Fibroblast of lung (primary cell): ENCODE measurements around the gene GRM8. TPM values are rescaled to one million over a fixed set of nuclear protein-coding genes. Genes with fewer than 3 reads are reported as not detected.

Experiments used
- DNase-seq, 2 donors: peaks; one replicate each; pipeline versions ENCODE4 v3.0.0 to v3.0.0-alpha.2; 2010; ENCODE audit warnings: low read depth in 2 of 2
- H2AFZ ChIP-seq: 2 replicates; pipeline ENCODE4 v1.5.1; 2012; ENCODE audit warnings: low read length, control low read depth, inconsistent platforms
- H3K27ac ChIP-seq: 2 replicates; pipeline ENCODE4 v1.5.1; 2011; ENCODE audit warnings: low read length, control low read depth; ENCODE audit not compliant: insufficient read depth
- H3K27me3 ChIP-seq: 2 replicates; pipeline ENCODE4 v1.5.1; 2011; ENCODE audit warnings: mild to moderate bottlenecking, low read length; ENCODE audit not compliant: control insufficient read depth, insufficient read depth
- H3K36me3 ChIP-seq: 2 replicates; pipeline ENCODE4 v1.5.1; 2011; ENCODE audit warnings: low read length; ENCODE audit not compliant: control insufficient read depth, insufficient read depth
- H3K4me1 ChIP-seq: 2 replicates; pipeline ENCODE4 v1.5.1; 2011; ENCODE audit warnings: low read length; ENCODE audit not compliant: control insufficient read depth, insufficient read depth; ENCODE audit errors: extremely low read depth
- H3K4me2 ChIP-seq: 2 replicates; pipeline ENCODE4 v1.5.1; 2011; ENCODE audit warnings: low read length, control low read depth; ENCODE audit not compliant: insufficient read depth; ENCODE audit errors: extremely low read depth
- H3K4me3 ChIP-seq, 4 experiments: fragments of 200-600 bp in 1 of 4; sonication (generic) in 1 of 4; replicated peaks in 1 of 4; 2 replicates each; pipeline ENCODE4 v1.5.1; 2011 to 2016; ENCODE audit warnings: low read length in 4 of 4, low read depth in 3 of 4, mild to moderate bottlenecking in 3 of 4, control low read depth in 2 of 4, inconsistent platforms in 1 of 4, mixed read lengths in 1 of 4; ENCODE audit not compliant: insufficient read depth in 1 of 4; ENCODE audit errors: control extremely low read depth in 1 of 4
- H3K79me2 ChIP-seq: 2 replicates; pipeline ENCODE4 v1.5.1; 2012; ENCODE audit warnings: mild to moderate bottlenecking, low read length, inconsistent platforms; ENCODE audit not compliant: control insufficient read depth, insufficient read depth
- H3K9ac ChIP-seq: 2 replicates; pipeline ENCODE4 v1.5.1; 2011; ENCODE audit warnings: mild to moderate bottlenecking, low read length, control low read depth; ENCODE audit not compliant: insufficient read depth
- H3K9me3 ChIP-seq: 2 replicates; pipeline ENCODE4 v1.5.1; 2012; ENCODE audit warnings: low read depth, low read length; ENCODE audit not compliant: control insufficient read depth, insufficient read depth
- H4K20me1 ChIP-seq: 2 replicates; pipeline ENCODE4 v1.5.1; 2011; ENCODE audit warnings: low read length; ENCODE audit not compliant: control insufficient read depth, insufficient read depth; ENCODE audit errors: extremely low read depth
- EZH2 ChIP-seq: IDR thresholded peaks from 2 replicates; pipeline ENCODE4 v1.5.1; 2012; ENCODE audit warnings: low read length, control low read depth, mild to moderate bottlenecking; ENCODE audit errors: missing control alignments
- polyA plus RNA-seq, 2 donors: library from polyadenylated mRNA; depleted of rRNA in 1 of 2; stranded (reverse) in 1 of 2; unstranded in 1 of 2; fragments of >200 nt; gene quantifications; 2 replicates each; pipeline ENCODE4 v1.2.1, GENCODE V29; 2011 to 2012; ENCODE audit warnings: missing spikeins in 1 of 2
- total RNA-seq: library from RNA; depleted of rRNA; stranded (reverse); fragments of >200 nt; gene quantifications from 2 replicates; pipeline ENCODE4 v1.2.1, GENCODE V29; 2014
- TF ChIP-seq, protein P1 (sequence below), 2 donors: IDR thresholded peaks in 1 of 2; conservative IDR thresholded peaks in 1 of 2; 1 replicate in 1 of 2; 2 replicates in 1 of 2; pipeline ENCODE4 v1.5.1; 2011 to 2012; ENCODE audit warnings: low read length in 2 of 2, control low read depth in 1 of 2, inconsistent platforms in 1 of 2, low read depth in 1 of 2, mild to moderate bottlenecking in 1 of 2

Gene GRM8
- total and polyA plus RNA-seq, 2 donors (not counting 1 experiment from before 2014, with no cell fraction given), result not detected

DNA sequence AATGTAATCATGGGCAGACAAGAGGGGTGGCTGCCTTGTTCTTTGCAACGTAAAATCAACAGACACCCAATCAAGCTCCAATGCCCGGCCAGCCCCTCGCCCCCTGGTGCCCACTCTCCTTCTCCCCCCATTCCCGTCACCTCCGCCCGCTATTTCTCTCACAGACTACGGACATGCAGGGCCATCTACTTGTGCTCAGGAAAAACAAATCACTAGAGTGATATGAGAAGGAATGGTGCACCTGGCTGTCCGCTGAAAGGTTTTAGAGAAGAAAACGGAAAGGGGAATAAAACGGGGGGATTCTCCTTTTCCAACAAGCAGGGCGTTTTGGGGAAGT, 396 bp downstream of the GRM8 start:
- H3K27me3 ChIP-seq, result peaks cover 27% of the 10 kb centered on the region
- no peaks in the 10 kb centered on the region for H4K20me1 ChIP-seq

DNA sequence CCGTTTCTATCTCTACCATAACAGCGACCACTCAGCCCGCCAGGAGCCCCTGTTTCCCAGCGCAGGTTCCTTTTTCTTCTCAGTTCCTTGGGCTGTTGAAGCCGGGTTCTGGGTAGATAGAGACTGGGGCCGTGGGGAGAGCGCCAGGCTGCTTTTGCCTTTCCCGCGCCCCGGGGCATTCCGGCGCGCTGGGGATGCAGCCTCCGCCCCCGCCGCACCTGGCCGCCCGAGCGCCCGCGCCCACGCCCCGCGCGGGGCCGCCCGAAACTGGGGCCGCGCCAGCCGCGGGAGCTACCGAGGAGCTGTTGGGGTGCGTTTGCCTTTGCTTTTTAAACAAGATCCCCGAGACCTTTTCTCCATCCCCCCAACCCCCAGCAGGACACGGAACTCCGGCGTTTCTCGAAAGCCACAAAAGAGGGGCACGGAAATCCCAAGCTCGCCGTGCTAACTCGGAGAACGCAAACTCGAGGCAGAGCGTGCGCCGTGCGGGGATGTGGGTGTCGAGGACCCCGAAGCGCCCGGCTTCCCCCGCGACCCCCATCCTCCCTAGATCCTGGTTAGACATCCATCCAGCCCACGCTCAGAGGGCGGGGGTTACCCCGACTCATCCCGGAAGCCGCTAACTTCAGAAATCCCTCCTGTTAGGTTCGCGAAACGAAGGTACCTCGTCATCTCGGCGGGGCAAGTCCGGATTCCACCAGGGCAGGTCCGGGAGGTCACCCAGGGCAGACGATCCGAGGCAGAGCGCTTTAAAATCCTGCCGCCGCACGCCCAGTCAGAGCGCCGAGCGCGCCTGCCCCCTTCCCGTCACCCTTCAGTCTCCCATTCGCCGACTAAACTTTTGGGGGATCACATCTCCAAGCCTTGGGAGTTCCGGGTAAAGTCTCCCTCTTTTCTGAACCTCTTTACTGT, 1.0 kb downstream of the GRM8 start:
- H3K36me3 ChIP-seq, result no peaks in the 10 kb centered on the region
- no peak overlapping the region for H2AFZ ChIP-seq
- peaks cover 5% of the 10 kb centered on the region for H3K4me1 ChIP-seq
- H3K4me2 ChIP-seq, result peak overlapping the region; percentile 73
- H3K27ac ChIP-seq, result no peak overlapping the region
- no peaks in the 10 kb centered on the region for H4K20me1 ChIP-seq
- TF ChIP-seq, protein P1, sequence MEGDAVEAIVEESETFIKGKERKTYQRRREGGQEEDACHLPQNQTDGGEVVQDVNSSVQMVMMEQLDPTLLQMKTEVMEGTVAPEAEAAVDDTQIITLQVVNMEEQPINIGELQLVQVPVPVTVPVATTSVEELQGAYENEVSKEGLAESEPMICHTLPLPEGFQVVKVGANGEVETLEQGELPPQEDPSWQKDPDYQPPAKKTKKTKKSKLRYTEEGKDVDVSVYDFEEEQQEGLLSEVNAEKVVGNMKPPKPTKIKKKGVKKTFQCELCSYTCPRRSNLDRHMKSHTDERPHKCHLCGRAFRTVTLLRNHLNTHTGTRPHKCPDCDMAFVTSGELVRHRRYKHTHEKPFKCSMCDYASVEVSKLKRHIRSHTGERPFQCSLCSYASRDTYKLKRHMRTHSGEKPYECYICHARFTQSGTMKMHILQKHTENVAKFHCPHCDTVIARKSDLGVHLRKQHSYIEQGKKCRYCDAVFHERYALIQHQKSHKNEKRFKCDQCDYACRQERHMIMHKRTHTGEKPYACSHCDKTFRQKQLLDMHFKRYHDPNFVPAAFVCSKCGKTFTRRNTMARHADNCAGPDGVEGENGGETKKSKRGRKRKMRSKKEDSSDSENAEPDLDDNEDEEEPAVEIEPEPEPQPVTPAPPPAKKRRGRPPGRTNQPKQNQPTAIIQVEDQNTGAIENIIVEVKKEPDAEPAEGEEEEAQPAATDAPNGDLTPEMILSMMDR (conservative IDR thresholded peaks at IDR 0.05 in 1 of 2, IDR thresholded peaks at IDR 0.05 in 1 of 2; ENCODE audit: low read depth in 1 of 2, low read length in 2 of 2), result no peak
- TF ChIP-seq EZH2, result peak; percentile 98
- H3K79me2 ChIP-seq, result no peaks in the 10 kb centered on the region
- peaks cover 27% of the 10 kb centered on the region for H3K27me3 ChIP-seq
- DNase-seq, result no peak
- H3K9ac ChIP-seq, result no peak overlapping the region
- H3K9me3 ChIP-seq, result no peaks in the 10 kb centered on the region
- peak overlapping the region in 3 of 4 experiments; percentile 5 to 41 (median 36) for H3K4me3 ChIP-seq

More for the DNA sequence above, 396 bp downstream of the GRM8 start:
- Histone ChIP-seq H3K36me3 (no peaks in the 10 kb centered on the region), H3K4me3 (peak overlapping the region; percentile 5 to 74 (median 26)), H3K9me3 (no peaks in the 10 kb centered on the region), H3K4me2 (peak overlapping the region; percentile 73), H3K79me2 (no peaks in the 10 kb centered on the region), H3K27ac (no peak overlapping the region), H2AFZ (no peak overlapping the region), H3K9ac (no peak overlapping the region), H3K4me1 (peaks cover 5% of the 10 kb centered on the region)
- TF ChIP-seq, protein P1 (conservative IDR thresholded peaks at IDR 0.05 in 1 of 2, IDR thresholded peaks at IDR 0.05 in 1 of 2; ENCODE audit: low read depth in 1 of 2, low read length in 2 of 2), result no peak
- peak; percentile 20 for TF ChIP-seq EZH2
- no peak for DNase-seq

DNA sequence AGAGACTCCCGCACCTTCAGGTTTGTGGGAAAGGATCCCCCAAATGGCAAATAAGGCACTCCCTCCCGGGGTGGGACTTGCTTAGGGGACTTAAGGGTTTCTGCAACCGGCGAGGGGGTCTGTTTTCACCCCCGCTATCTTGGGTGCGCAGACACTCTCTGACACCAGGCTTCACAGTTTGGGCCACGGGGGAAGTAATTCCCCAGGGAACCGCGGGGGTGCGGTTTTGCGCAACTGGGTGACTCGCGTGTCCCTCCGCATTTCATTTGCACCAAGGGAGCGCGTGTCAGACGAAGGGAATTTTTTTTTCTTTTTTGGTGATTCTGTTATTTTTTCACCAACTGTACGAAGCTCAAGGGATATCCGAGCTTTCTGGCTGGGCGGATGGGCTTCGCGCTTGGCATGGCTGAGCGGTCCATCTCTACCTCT, 1.7 kb downstream of the GRM8 start:
- no peak for DNase-seq
- H4K20me1 ChIP-seq, result no peaks in the 10 kb centered on the region
- no peak overlapping the region for H2AFZ ChIP-seq
- no peaks in the 10 kb centered on the region for H3K79me2 ChIP-seq
- H3K4me1 ChIP-seq, result peaks cover 5% of the 10 kb centered on the region
- H3K36me3 ChIP-seq, result no peaks in the 10 kb centered on the region
- no peak overlapping the region for H3K9ac ChIP-seq
- H3K27ac ChIP-seq, result no peak overlapping the region
- H3K9me3 ChIP-seq, result no peaks in the 10 kb centered on the region
- no peak overlapping the region for H3K4me3 ChIP-seq
- peaks cover 27% of the 10 kb centered on the region for H3K27me3 ChIP-seq
- TF ChIP-seq, protein P1 (conservative IDR thresholded peaks at IDR 0.05 in 1 of 2, IDR thresholded peaks at IDR 0.05 in 1 of 2; ENCODE audit: low read depth in 1 of 2, low read length in 2 of 2), result no peak
- no peak for TF ChIP-seq EZH2
- H3K4me2 ChIP-seq, result no peak overlapping the region
